HepG2 (cell line): ENCODE data around the gene ATAD3A.

Experiments used
- CTCF ChIP-seq: sonication (generic); formaldehyde crosslinking; IDR thresholded peaks from 2 replicates; pipeline ENCODE4 v1.5.0; 2020; ENCODE audit warnings: mild to moderate bottlenecking, missing genetic modification reagents, moderate library complexity
- NFRKB ChIP-seq: fragments of 450-650 bp; IDR thresholded peaks from 2 replicates; pipeline ENCODE4 v1.6.1; 2017

GRCh38 chr1:1487701-1488100 is 24.3 kb upstream of the ATAD3A start:
- TF ChIP-seq NFRKB (no peak), CTCF (CRISPR knock-in tag) (no peak)
